Stimulated activated CD8-positive, alpha-beta memory T cell treated with anti-CD3 and anti-CD28 coated beads, Interleukin-7, amount 100 ng/mL, for 4 hours (primary cell): ENCODE data around the gene TPRG1L.
"Not testable (repeated sequence)": the region's sequence is repeated elsewhere in the genome, so short reads cannot be mapped to it uniquely, and the experiment has no call there.

Source experiments
- DNase-seq, 2 donors: peaks; one replicate each; pipeline ENCODE4 v3.0.0-alpha.2; 2020; ENCODE audit warnings: low read depth in 2 of 2

TPRG1L gene

GRCh38 chr1:3609016-3609768 is 15.6 kb upstream of the TPRG1L start:
- no peak for DNase-seq

- DNase-seq, result no peak
Measured at GRCh38 chr1:3609769-3610526, 14.9 kb upstream of the TPRG1L start.

GRCh38 chr1:3610527-3611169 is 14.2 kb upstream of the TPRG1L start:
- no peak for DNase-seq

- DNase-seq, result peak; percentile 29 to 66
Measured at GRCh38 chr1:3611170-3612019, 13.4 kb upstream of the TPRG1L start, which contains the start of gene MEGF6. MEGF6 (minus strand) TSS chr1:3611508; CDS start chr1:3611268, 240 bp downstream.

- no peak for DNase-seq
Measured at GRCh38 chr1:3612123-3612522, 12.7 kb upstream of the TPRG1L start.

DNA sequence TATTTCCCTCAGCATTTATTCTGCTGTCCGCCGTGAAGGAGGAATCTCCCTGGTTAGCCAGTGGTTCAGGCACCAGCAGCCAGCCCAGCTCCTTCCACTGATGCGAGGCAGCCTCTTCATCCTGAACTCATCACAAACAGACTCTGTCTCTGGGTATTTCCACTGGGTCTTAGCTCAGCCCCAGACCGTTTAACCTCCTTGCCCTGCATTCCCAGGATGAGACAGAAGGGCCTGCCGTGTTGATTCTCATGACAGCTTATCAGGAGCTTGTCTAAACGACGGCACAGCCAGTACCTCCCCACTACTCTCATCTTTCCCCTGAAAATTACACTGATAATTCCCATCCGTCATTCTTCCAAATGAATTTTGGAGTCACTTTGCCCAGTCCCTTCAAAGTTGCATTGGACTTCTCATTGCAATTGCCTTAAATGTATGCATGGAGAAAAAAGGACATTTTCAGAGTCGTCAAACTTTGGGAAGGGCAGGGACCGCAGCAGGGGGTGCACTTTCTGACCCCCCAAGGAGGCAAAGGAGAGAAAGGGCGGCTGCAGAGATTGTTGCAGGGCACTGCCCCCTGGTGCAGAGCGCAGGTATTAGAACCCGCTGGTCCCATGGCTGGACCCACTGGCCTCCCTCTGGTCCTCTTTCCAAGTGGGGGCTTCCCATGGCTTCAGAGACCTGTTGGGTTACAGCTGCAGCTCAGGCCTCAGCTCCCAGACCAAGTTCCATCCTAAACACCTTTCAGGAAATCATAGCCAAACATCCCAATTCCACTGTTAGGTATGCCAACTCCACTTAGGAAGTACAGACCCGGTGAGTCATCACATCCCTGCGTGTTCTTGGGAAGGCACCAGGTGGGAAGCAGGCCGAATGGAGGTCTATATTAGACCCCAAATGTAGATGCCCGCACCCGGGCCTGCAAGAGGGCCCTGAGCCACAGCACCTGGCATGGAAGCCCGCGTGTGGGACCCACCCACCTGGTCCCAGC is 9.8 kb upstream of the TPRG1L start:
- no peak for DNase-seq

DNA sequence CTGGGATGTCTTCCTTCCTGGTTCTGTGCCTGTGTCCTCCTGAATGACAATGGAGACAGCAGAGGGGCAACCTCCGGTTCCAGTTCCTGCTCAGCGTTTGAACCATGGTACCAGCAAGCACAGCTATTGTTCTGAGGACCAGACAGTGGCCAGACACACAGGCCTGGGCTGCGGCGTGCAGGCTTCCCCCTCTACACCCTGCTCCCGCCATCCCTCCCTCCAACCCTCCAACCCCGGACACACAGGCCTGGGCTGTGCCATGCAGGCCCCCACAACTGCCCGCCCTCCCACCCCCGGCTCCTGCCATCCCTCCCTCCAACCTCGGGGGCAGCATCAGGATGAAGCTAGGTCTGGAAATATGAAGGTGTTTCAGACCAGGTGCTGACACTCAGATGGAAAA is 8.0 kb upstream of the TPRG1L start:
- DNase-seq, result no peak

DNA sequence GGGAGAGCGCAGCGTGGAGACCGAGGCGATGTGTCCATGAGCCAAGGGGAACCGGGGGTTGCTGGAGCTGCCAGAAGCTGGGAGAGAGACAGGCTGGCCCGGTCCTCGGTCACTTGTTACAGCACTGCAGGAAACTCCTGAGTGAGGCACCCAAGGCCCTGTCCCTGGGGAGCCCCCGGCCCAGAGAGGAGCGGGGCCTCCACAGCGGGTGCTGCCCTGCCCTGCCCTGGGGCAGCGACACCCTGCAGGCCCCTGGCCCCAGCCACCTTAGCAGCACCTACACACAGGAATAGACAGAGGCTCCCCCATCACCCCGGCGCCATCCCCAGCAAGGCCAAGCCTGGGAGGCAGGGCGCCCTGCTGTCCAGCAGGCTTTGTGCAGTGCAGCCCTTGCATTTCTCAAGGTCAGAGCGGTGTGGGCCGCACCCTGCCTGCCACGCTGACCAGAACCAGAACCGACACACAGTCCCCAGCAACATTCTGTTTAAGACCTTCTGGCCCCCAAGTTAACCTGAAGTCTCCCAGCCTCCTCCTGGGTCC is 6.9 kb upstream of the TPRG1L start:
- DNase-seq, result no peak

DNA sequence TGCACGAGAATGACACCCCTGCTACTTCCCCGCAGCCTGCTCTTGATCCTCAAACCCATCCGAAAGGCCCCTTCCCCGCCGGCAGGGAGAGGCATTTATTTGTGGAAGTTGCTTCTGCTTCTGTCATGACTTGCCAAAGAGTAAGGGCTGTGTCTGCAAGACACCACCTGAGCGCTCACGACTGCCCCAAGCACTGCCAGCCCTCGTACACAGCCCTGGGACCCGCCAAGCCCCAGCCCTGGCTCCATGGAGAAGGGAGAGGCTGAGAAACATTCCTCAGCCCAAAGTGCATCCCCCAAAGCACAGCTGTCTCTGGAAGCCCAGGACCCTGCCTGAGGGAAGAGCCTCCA is 6.3 kb upstream of the TPRG1L start:
- no peak for DNase-seq

DNA sequence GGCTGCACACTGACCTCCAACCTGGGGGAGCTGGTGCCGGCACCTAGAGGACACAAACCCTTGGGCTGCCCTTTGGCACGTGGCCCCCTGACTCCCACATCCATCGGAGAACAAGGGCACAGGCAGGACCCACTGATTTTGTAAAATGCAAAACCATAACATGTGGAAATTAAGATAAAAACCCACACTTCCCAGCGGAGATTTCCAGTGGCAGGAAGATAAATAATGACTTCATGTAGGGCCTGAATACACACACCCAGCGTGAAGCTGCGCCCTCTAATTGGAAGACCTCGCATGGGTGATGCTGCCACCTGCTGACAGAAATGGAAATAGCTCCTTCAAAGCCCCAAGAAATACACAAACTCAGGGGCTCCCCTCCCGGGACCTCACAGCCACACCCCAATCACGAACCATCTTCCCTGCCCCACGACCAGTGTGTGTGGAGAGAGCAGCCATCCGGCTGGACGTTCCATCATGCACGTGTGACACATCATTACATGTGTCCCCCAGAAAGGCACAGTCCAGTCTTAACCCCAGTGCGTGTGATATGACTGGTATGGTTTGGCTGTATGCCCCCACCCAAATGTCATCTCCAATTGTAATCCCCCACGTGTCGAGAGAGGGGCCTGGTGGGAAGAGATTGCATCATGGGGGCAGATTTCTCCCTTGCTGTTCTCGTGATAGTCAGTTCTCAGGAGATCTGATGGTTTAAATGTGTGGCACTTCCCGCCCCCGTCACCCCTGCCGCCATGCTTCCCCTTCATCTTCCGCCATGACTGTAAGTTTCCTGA is 5.7 kb upstream of the TPRG1L start:
- peak; percentile 53 to 67 for DNase-seq

DNA sequence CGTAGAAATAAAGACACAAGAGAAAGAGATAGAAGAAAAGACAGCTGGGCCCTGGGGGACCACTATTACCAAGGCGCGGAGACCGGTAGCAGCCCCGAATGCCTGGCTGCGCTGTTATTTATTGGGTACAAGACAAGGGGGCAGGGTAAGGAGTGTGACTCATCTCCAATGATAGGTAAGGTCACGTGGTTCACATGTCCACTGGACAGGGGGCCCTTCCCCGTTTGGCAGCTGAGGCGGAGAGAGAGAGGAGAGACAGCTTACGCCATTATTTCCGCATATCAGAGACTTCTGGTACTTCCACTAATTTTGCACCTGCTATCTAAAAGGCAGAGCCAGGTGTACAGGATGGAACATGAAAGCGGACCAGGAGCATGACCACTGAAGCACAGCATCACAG is 4.1 kb upstream of the TPRG1L start:
- no peak for DNase-seq

DNA sequence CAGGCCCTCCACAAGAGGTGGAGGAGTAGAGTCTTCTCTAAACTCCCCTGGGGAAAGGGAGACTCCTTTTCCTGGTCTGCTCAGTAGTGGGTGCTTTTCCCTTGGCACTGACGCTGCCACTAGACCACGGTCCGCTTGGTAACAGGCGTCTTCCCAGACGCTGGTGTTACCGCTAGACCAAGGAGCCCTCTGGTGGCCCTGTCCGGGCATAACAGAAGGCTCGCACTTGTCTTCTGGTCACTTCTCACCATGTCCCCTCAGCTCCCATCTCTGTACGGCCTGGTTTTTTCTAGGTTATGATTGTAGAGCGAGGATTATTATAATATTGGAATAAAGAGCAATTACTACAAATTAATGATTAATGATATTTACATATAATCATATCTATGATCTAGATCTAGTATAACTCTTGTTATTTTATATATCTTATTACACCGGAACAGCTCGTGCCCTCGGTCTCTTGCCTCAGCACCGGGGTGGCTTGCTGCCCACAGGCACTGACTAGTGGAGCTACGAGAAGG is 3.6 kb upstream of the TPRG1L start:
- DNase-seq, result not testable (repeated sequence)

DNA sequence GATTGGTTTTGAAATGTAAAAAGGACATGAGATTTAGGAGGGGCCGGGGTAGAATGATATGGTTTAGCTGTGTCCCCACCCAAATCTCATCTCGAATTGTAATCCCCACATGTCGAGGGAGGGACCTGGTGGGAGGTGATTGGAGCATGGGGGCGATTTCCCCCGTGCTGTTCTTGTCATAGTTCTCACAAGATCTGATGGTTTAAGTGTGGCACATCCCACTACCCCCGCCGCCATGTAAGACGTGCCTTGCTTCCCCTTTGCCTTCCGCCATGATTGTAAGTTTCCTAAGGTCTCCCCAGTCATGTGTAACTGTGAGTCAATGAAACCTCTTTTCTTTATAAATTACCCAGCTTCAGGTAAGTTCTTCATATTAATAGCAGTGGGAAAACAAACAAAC is 2.7 kb upstream of the TPRG1L start:
- not testable (repeated sequence) for DNase-seq

DNA sequence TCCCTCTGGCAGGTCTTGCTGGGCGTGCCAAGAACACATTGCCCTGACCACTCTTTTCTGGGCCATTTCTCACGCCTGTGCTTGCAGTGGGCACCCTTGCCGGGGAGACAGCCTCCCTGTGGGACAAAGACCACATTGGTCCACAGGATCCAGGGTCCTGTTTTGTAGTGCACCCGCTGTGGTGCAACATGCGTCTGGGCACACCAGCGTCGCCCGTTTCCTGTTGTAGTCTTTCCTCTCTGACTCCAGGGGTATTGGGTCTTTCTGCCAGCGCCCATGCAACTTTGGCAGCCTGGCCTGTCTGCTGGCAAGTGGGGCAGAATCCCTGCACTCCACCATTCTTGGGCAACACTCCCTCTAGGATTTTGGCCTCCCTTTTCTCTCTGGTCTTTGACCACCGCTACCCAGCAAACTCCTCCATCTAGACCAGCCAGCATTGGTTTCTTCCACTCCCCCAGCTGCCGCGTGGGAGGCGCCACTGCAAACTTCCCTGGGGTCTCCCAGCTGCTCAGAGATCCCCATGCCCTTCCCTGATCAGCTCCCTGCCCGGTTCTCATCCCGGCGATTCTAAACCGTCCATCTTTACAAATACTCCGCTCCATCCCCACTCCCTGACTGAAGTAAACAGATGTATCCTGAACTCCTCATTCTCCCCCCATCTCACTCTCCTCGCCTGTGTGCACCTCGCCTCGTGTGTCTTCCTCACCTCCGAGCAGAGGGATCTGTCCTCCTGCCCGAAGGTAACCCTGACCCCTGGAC is 1.2 kb upstream of the TPRG1L start:
- no peak for DNase-seq

DNA sequence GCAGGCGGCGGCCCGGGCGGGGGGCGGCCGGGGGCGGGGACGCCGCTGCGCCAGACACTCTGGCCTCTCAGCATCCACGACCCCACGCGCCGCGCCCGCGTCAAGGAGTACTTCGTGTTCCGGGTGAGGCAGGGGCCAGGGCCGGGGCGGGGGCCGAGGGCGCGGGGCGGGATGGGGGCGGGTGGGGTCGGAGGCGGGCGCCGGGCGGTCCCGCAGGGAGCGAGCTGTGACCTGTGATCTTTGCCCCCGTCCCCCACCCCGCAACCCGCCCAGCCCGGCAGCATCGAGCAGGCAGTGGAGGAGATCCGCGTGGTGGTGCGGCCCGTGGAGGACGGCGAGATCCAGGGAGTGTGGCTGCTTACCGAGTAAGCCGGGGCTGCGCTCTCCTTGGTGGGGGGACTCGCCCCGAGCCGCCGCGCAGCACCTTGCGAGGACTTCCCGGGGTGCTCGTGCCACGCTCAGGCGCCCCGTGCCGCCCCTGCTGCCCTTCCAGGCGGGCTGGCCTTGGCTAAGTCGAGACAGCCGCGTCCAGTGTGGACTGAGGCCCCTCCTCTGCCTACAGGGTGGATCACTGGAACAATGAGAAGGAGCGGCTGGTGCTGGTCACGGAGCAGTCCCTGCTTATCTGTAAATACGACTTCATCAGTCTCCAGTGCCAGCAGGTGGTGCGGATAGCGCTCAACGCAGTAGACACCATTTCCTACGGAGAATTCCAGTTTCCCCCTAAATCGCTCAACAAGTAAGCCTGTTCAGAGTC is 514 bp downstream of the TPRG1L start:
- DNase-seq, result no peak

- no peak for DNase-seq
Measured at GRCh38 chr1:3626025-3626424, 1.2 kb downstream of the TPRG1L start.

- no peak for DNase-seq
Measured at GRCh38 chr1:3627515-3628253, 2.9 kb downstream of the TPRG1L start.
